A549 (cell line): ENCODE results near the gene TRUB1.
A peak's percentile ranks its signal among the peaks of the same experiment; 100 is the strongest.

Experiments
- CHD4 ChIP-seq: fragments of 200-600 bp; sonication (generic); IDR thresholded peaks from 2 replicates; pipeline ENCODE4 v1.6.1; 2016; ENCODE audit warnings: antibody characterized with exemption, mild to moderate bottlenecking, borderline replicate concordance
- EP300 ChIP-seq, 2 experiments: fragments of >200 bp; sonication (Bioruptor Twin); formaldehyde crosslinking; IDR thresholded peaks; 2 replicates in 1 of 2; 3 replicates in 1 of 2; pipeline ENCODE4 v1.6.1; 2016 to 2017
- FOSL2 ChIP-seq, 2 experiments: fragments of 450-650 bp in 1 of 2; fragments of >200 bp in 1 of 2; sonication (Bioruptor Twin) in 1 of 2; formaldehyde crosslinking; IDR thresholded peaks; 2 replicates each; pipeline versions ENCODE4 v1.5.0 to v1.6.1; 2016 to 2020; ENCODE audit warnings: mild to moderate bottlenecking in 1 of 2, moderate library complexity in 1 of 2
- MYC ChIP-seq: IDR thresholded peaks from 2 replicates; pipeline ENCODE4 v1.6.1; 2012; ENCODE audit warnings: mild to moderate bottlenecking, inconsistent platforms, low read length, improper control_type of control experiment, borderline replicate concordance
- POLR2A ChIP-seq: IDR thresholded peaks from 2 replicates; pipeline ENCODE4 v1.6.1; 2012; ENCODE audit warnings: mild to moderate bottlenecking, low read length
- RAD21 ChIP-seq, 2 experiments: fragments of >200 bp in 1 of 2; sonication (Bioruptor Twin) in 1 of 2; formaldehyde crosslinking in 1 of 2; IDR thresholded peaks in 1 of 2; conservative IDR thresholded peaks in 1 of 2; 2 replicates in 1 of 2; 3 replicates in 1 of 2; pipeline ENCODE4 v1.6.1; 2012 to 2018; ENCODE audit warnings: inconsistent platforms in 1 of 2
- RCOR1 ChIP-seq: fragments of 150-350 bp; IDR thresholded peaks from 2 replicates; pipeline ENCODE4 v1.6.1; 2014; ENCODE audit warnings: antibody characterized with exemption, low read length, low read depth
- SMC3 ChIP-seq: fragments of >200 bp; sonication (Bioruptor Twin); formaldehyde crosslinking; IDR thresholded peaks from 3 replicates; pipeline ENCODE4 v1.6.1; 2018; ENCODE audit warnings: inconsistent platforms
- TF ChIP-seq, protein P1 (sequence below): fragments of >200 bp; sonication (Bioruptor Twin); formaldehyde crosslinking; IDR thresholded peaks from 3 replicates; pipeline ENCODE4 v1.5.1; 2016
- TF ChIP-seq, protein P2 (sequence below): fragments of 450-650 bp; IDR thresholded peaks from 2 replicates; pipeline ENCODE4 v1.6.1; 2014; ENCODE audit warnings: antibody characterized with exemption

DNA sequence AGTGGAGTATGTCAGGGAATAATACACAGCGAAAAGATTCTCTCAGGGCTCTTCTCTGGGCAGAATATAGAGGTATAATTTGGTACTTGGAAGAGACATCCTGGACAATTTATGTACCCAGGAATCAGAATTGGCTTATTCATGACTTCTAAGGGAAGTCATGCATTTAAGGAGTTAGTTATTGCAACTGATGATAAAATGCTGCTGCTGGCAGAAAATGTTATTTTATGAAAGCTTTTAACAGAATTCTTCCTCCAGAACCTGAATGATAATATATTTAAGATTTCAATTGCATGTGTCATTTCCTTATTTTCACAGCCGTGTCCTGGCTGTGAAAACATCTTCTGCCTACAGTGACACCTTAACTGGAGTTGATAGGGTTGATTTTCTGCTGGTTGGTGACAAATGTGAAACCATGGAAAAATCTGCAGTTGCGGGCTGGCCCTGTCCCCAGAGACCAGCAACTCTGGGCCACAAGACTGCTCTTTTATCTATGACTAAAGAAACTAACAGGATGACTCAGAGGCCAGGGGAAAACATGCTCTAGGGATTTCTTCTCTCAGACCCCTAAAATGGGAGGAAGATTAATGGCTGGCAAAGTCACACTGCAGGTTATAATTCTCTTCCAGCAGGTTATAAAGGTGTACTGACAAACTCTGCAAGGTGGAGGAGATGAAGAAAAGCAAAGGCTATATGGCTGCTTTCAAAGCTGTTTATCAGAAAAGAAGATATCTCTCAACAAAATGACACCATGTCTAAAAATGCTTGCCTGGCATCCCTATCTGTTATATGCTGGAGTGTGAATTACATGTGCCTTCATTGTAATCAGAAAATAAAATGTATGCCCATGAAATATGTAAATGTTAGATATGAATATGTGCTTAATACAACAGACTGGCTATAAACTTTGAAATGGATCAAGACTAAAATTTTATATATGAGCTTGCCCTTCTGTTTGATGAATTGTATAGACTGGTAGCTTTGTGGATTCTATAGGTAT, 12.1 kb upstream of the TRUB1 start:
- no peak for TF ChIP-seq MYC
- no peak for TF ChIP-seq SMC3
- no peak for TF ChIP-seq EP300 (IDR thresholded peaks at IDR 0.05)
- no peak for TF ChIP-seq POLR2A
- TF ChIP-seq RAD21 (conservative IDR thresholded peaks at IDR 0.05 in 1 of 2, IDR thresholded peaks at IDR 0.05 in 1 of 2) = no peak
- TF ChIP-seq RCOR1 = no peak
- TF ChIP-seq, protein P1, sequence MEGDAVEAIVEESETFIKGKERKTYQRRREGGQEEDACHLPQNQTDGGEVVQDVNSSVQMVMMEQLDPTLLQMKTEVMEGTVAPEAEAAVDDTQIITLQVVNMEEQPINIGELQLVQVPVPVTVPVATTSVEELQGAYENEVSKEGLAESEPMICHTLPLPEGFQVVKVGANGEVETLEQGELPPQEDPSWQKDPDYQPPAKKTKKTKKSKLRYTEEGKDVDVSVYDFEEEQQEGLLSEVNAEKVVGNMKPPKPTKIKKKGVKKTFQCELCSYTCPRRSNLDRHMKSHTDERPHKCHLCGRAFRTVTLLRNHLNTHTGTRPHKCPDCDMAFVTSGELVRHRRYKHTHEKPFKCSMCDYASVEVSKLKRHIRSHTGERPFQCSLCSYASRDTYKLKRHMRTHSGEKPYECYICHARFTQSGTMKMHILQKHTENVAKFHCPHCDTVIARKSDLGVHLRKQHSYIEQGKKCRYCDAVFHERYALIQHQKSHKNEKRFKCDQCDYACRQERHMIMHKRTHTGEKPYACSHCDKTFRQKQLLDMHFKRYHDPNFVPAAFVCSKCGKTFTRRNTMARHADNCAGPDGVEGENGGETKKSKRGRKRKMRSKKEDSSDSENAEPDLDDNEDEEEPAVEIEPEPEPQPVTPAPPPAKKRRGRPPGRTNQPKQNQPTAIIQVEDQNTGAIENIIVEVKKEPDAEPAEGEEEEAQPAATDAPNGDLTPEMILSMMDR = no peak
- TF ChIP-seq, protein P2, sequence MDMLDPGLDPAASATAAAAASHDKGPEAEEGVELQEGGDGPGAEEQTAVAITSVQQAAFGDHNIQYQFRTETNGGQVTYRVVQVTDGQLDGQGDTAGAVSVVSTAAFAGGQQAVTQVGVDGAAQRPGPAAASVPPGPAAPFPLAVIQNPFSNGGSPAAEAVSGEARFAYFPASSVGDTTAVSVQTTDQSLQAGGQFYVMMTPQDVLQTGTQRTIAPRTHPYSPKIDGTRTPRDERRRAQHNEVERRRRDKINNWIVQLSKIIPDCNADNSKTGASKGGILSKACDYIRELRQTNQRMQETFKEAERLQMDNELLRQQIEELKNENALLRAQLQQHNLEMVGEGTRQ = no peak
- TF ChIP-seq CHD4 = no peak
- TF ChIP-seq FOSL2 (IDR thresholded peaks at IDR 0.05) = no peak
- peak; percentile 49; the same call in 1 of the 2 replicates for TF ChIP-seq FOSL2 (CRISPR knock-in tag; IDR thresholded peaks at IDR 0.05)
